ENCODE results near the gene ASTN2. TPM values are rescaled to one million over a fixed set of nuclear protein-coding genes. Genes with fewer than 3 reads are reported as not detected.

ASTN2 gene
- total RNA-seq, 1 donor from 2014 or later: 10.0 TPM

DNA sequence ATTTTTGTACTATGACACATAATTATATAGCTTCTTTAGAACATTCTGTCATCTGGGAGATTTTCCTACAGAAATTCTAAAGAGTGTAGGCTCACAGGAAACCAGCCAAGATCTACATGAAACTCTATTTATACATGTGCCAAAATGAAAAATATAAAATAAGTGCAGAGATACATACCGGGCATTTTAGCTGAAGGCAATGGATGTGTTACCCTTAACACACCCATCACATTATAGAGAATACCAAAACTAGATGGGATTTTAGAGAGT lies 601.9 kb downstream of the ASTN2 start:
- no peaks in the 10 kb centered on the region for H3K36me3 Mint-ChIP-seq (ENCODE audit: low read depth, unreplicated experiment)
- TF ChIP-seq, protein P1, sequence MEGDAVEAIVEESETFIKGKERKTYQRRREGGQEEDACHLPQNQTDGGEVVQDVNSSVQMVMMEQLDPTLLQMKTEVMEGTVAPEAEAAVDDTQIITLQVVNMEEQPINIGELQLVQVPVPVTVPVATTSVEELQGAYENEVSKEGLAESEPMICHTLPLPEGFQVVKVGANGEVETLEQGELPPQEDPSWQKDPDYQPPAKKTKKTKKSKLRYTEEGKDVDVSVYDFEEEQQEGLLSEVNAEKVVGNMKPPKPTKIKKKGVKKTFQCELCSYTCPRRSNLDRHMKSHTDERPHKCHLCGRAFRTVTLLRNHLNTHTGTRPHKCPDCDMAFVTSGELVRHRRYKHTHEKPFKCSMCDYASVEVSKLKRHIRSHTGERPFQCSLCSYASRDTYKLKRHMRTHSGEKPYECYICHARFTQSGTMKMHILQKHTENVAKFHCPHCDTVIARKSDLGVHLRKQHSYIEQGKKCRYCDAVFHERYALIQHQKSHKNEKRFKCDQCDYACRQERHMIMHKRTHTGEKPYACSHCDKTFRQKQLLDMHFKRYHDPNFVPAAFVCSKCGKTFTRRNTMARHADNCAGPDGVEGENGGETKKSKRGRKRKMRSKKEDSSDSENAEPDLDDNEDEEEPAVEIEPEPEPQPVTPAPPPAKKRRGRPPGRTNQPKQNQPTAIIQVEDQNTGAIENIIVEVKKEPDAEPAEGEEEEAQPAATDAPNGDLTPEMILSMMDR (IDR thresholded peaks at IDR 0.05; ENCODE audit: unreplicated experiment): no peak
- no peak overlapping the region for H3K4me3 Mint-ChIP-seq (ENCODE audit: unreplicated experiment)
- peaks cover 2% of the 10 kb centered on the region for H3K27me3 Mint-ChIP-seq (ENCODE audit: unreplicated experiment)
- H3K4me1 Mint-ChIP-seq (ENCODE audit: unreplicated experiment): peaks cover 21% of the 10 kb centered on the region
- DNase-seq (ENCODE audit: low spot score): no peak
- H3K27ac Mint-ChIP-seq (ENCODE audit: unreplicated experiment): no peak overlapping the region
- H3K9me3 Mint-ChIP-seq (ENCODE audit: unreplicated experiment): no peaks in the 10 kb centered on the region

DNA sequence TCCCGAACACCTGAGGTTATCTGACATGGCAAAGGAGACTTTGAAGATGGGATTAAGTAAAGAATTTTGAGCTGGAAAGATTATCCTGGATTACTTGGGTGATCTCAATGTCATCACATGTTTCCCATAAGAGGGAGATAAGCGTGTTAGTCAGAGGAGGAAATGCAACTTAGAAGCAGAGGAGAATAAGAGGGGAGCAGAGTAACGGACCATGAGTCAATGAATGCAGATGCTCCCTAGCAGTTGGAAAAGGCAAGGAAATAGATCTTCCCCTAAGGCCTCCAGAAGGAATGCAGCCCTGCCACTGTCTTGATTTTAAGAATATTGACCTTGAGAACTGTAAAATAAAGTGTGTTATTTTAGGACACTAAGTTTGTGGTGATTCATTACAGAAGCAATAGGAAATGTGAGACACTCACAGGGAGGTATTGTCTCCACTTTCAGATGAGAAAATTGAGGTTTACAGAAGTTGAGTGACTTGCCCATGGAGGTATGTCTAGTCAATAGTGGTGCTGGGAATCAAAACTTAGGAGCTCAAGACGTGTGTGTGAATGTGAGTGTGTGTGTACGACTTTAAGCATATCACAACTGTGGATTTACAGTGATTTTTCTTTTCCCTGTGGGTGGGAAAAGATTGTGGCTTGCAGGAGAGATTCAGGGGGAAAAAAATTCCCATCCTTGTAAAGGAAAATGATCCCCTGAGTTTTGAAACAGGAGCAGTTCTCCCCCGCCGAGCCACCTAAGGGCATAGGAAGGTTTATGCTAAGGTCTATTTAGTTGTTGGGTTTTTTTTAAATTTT lies 602.4 kb downstream of the ASTN2 start:
- Mint-ChIP-seq H3K4me1 (ENCODE audit: unreplicated experiment) (peaks cover 21% of the 10 kb centered on the region), H3K27me3 (ENCODE audit: unreplicated experiment) (peaks cover 2% of the 10 kb centered on the region), H3K36me3 (ENCODE audit: low read depth, unreplicated experiment) (no peaks in the 10 kb centered on the region), H3K4me3 (ENCODE audit: unreplicated experiment) (no peak overlapping the region), H3K27ac (ENCODE audit: unreplicated experiment) (no peak overlapping the region), H3K9me3 (ENCODE audit: unreplicated experiment) (no peaks in the 10 kb centered on the region)
- DNase-seq (ENCODE audit: low spot score): no peak
- TF ChIP-seq, protein P1 (IDR thresholded peaks at IDR 0.05; ENCODE audit: unreplicated experiment): no peak

DNA sequence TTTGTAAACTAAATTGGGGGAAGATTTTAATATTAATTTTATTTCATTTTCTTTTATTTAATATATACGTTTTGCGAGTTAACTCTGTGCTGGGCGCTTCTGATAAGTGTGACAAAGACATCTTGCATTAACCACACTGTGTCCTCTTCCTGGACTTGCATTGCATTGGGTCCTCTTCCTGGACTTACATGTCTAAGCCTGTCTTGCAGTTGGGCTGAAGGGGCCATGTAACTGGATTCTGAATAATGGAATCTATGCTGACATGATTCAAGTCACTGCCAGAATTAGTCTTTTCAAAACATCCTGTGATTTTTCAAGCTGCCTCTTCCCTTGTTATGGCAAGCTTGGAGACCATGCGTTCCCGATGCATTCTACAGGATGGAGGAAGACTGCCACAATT lies 605.2 kb downstream of the ASTN2 start:
- Mint-ChIP-seq H3K4me3 (ENCODE audit: unreplicated experiment) (no peak overlapping the region), H3K27me3 (ENCODE audit: unreplicated experiment) (no peaks in the 10 kb centered on the region), H3K27ac (ENCODE audit: unreplicated experiment) (no peak overlapping the region), H3K9me3 (ENCODE audit: unreplicated experiment) (no peaks in the 10 kb centered on the region), H3K4me1 (ENCODE audit: unreplicated experiment) (peaks cover 23% of the 10 kb centered on the region), H3K36me3 (ENCODE audit: low read depth, unreplicated experiment) (no peaks in the 10 kb centered on the region)
- TF ChIP-seq, protein P1 (IDR thresholded peaks at IDR 0.05; ENCODE audit: unreplicated experiment): no peak
- DNase-seq (ENCODE audit: low spot score): peak; percentile 6

DNA sequence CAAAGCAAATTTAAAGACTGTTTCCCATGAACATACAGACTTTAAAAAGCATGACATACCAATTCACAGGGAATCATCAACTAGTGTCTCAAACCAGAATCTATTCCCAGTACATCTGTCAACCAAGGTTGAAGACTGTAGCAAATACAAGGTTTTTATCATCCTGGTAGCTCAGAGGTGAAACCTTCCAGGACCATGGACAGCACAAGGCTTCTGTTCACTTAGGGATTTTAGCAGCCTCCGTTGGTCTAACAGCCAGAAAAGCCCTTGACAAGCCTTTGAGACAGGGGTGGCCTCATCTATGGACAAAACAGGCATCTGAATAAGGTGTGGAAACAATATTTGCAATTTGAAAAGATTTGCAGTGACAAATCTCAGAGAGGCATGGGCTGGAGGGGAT lies 608.8 kb downstream of the ASTN2 start:
- no peaks in the 10 kb centered on the region for H3K36me3 Mint-ChIP-seq (ENCODE audit: low read depth, unreplicated experiment)
- peak; percentile 46 for DNase-seq (ENCODE audit: low spot score)
- no peak overlapping the region for H3K4me3 Mint-ChIP-seq (ENCODE audit: unreplicated experiment)
- no peak overlapping the region for H3K27ac Mint-ChIP-seq (ENCODE audit: unreplicated experiment)
- no peaks in the 10 kb centered on the region for H3K9me3 Mint-ChIP-seq (ENCODE audit: unreplicated experiment)
- TF ChIP-seq, protein P1 (IDR thresholded peaks at IDR 0.05; ENCODE audit: unreplicated experiment): no peak
- H3K27me3 Mint-ChIP-seq (ENCODE audit: unreplicated experiment): no peaks in the 10 kb centered on the region
- peaks cover 20% of the 10 kb centered on the region for H3K4me1 Mint-ChIP-seq (ENCODE audit: unreplicated experiment)

DNA sequence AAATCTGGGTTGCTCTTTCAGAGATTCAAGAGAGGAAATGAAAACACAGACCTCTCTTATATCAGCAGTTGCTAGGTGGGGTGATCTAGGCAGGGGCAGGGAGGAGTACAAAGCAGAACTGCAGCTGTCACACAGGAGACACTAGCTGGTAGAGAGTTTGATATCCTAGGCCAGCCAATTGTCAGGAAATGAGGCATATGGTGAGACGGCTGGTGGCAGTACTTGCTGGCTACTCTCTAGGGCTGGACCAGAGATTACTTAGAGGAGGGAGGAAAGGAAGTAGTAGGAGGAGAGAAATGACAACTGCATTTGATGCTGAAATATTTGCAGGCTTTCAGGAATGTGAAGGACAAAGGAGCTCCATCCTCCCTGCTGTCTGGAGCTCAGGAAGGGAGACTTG lies 614.0 kb downstream of the ASTN2 start:
- TF ChIP-seq, protein P1 (IDR thresholded peaks at IDR 0.05; ENCODE audit: unreplicated experiment): no peak
- Mint-ChIP-seq H3K4me3 (ENCODE audit: unreplicated experiment) (no peak overlapping the region), H3K36me3 (ENCODE audit: low read depth, unreplicated experiment) (no peaks in the 10 kb centered on the region), H3K27me3 (ENCODE audit: unreplicated experiment) (no peaks in the 10 kb centered on the region), H3K4me1 (ENCODE audit: unreplicated experiment) (peaks cover 7% of the 10 kb centered on the region), H3K9me3 (ENCODE audit: unreplicated experiment) (no peaks in the 10 kb centered on the region), H3K27ac (ENCODE audit: unreplicated experiment) (no peak overlapping the region)
- DNase-seq (ENCODE audit: low spot score): no peak
